Activated gamma-delta T cell treated with Interleukin-2 at 50 U/mL for 16 hours (primary cell): ENCODE results near the gene EID2.

Experiments
- DNase-seq: peaks from one replicate; pipeline ENCODE4 v3.0.0-alpha.2; 2020

The EID2 gene

GRCh38 chr19:39500543-39500942 lies 39.4 kb downstream of the EID2 start:
- DNase-seq, result no peak

DNA sequence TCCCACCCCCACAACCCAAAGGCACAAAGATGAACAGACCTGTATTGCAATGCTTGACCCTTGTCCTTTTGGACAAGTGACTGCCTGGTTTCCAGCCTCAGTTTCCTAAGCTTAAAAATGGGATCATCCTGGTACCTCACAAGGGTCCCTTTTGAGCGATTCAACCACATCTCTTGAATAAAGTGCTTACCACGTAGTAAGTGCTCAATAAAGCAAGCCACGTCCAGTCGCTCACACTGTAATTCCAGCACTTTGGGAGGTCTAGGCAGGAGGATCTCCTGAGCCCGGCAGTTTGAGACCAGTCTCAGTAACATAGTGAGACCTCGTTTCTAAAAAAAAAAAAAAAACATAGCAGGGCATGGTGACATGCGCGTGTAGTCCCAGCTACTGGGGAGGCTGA lies 40.0 kb downstream of the EID2 start:
- no peak for DNase-seq

- DNase-seq, result no peak
These were observed 40.9 kb downstream of the EID2 start, which contains the start of gene DLL3 for GRCh38 chr19:39498798-39499642. TSS of gene DLL3 (plus strand) at chr19:39498947. CDS start at chr19:39498975, 28 bp downstream.

- no peak for DNase-seq
These were observed 41.8 kb downstream of the EID2 start for GRCh38 chr19:39497996-39498797.

GRCh38 chr19:39497701-39497995 lies 42.3 kb downstream of the EID2 start:
- DNase-seq, result no peak

GRCh38 chr19:39496063-39496462 lies 43.9 kb downstream of the EID2 start:
- DNase-seq, result no peak

DNA sequence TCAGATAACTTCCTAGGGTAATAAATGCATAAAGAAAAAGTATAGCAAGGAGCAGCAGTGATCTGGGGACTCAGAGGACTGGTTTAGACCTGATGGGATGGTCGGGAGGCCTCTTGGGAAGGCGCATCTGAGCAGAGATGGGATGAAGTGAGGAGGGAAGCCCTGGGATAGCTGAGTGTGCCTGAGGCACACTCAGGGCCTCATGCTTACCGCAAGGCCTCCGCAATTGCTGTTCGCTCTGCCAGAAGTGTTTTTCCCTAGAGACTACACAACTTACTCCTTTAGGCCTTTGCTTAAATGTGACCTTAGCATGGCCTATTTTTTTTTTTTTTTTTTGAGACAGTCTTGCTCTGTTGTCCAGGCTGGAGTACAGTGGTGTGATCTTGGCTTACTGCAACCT lies 45.3 kb downstream of the EID2 start:
- no peak for DNase-seq

GRCh38 chr19:39492788-39493187 lies 47.2 kb downstream of the EID2 start:
- DNase-seq, result no peak

DNA sequence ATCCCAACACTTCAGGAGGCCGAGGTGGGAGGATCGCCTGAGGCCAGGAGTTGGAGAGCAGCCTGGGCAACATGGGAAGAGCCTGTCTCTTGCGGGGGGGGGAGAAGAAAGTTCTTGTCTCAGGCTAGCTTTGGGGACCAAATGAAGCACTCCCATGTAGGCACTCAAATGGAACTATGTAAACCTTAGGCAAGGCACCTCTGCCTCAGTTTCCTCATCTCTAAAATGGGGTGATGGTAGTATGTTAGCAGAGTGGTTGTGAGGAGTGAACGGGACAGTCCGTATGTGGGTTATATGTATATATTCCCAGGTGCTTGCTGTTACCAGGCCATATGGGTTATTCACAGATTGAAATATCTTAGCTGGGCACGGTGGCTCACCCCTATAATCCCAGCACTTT lies 47.7 kb downstream of the EID2 start:
- DNase-seq, result no peak

DNA sequence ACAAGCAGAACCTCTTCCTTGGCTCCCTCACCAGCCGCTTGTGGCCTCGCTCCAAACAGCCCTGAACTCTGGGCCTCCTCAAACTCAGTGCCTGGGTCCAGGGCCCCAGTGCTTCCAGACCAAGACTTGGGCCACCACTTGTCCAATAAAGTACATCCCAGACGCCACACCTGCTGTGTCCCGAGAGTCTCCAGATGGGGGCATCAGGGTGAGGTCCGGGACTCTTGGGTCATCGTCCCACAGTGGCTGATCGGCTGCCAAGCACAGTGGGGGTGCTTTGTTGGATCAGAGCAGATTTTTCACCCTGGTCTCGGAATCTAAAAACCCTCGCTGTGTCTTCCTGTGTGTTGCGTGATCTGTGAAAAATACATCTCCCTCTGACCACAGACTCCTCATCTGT lies 50.2 kb downstream of the EID2 start:
- no peak for DNase-seq
